HCT116 (cell line): ENCODE data around the gene FAM32A. TPM values are rescaled to one million over a fixed set of nuclear protein-coding genes. Genes with fewer than 3 reads are reported as not detected.

ENCODE experiments used
- ATAC-seq: fragments of 200-7000 bp; cut with Tn5 transposase; 2 replicates; pipeline ENCODE4 v1.9.1; 2020; ENCODE audit warnings: mild to moderate bottlenecking, moderate library complexity
- BruUV-seq: library from RNA; stranded (reverse); fragments of 400-500 nt; replicated peaks from 2 replicates; lab custom pipeline; 2021; lab: Mats Ljungman, UMichigan
- CTCF ChIA-PET: fragments of 300-600 bp; sonication (Branson Sonifier 250); formaldehyde crosslinking; loops from one replicate; lab custom pipeline; 2021; ENCODE audit warnings: antibody characterized with exemption; lab: Charles Lee
- POLR2A ChIA-PET: fragments of 300-600, 350-600 bp; sonication (Branson Sonifier 250); formaldehyde crosslinking; loops from one replicate; lab custom pipeline; 2021; ENCODE audit warnings: antibody characterized with exemption; lab: Charles Lee
- RAD21 ChIA-PET, 2 experiments: fragments of 300-600 bp; sonication (Branson Sonifier 250); formaldehyde crosslinking; loops; one replicate each; lab custom pipeline; 2023; ENCODE audit warnings: low total read pairs in 2 of 2; ENCODE audit not compliant: uncharacterized antibody in 2 of 2, unreplicated experiment in 2 of 2, low non-redundant PET in 1 of 2; lab: Charles Lee
- DNase-seq: peaks from one replicate; pipeline ENCODE4 v3.0.0-alpha.2; 2010; ENCODE audit warnings: low read depth, low spot score
- H2AFZ ChIP-seq: fragments of 200-600 bp; shearing (Covaris generic), sonication (generic); 2 replicates; pipeline ENCODE4 v1.6.1; 2017; ENCODE audit warnings: low read depth, mixed run types, mixed read lengths, antibody characterized with exemption, low read length; ENCODE audit not compliant: poor library complexity, severe bottlenecking
- H3K27ac ChIP-seq: 2 replicates; pipeline ENCODE4 v1.5.1; 2012; ENCODE audit warnings: low read depth, low read length
- H3K27me3 ChIP-seq: fragments of 200-600 bp; sonication (generic); 2 replicates; pipeline ENCODE4 v1.6.1; 2016; ENCODE audit warnings: mixed run types, low read length, mixed read lengths; ENCODE audit not compliant: insufficient read depth
- H3K36me3 ChIP-seq, 2 experiments: fragments of 200-500 bp in 1 of 2; fragments of 200-600 bp in 1 of 2; sonication (Bioruptor generic) in 1 of 2; sonication (generic) in 1 of 2; 2 replicates each; pipeline versions ENCODE4 v1.5.1 to v1.6.1; 2014 to 2016; ENCODE audit warnings: low read length in 2 of 2, inconsistent platforms in 1 of 2, mixed read lengths in 1 of 2, mixed run types in 1 of 2; ENCODE audit not compliant: insufficient read depth in 2 of 2, control insufficient read depth in 1 of 2
- H3K4me1 ChIP-seq, 2 experiments: fragments of 200-600 bp in 1 of 2; sonication (generic) in 1 of 2; 2 replicates each; pipeline versions ENCODE4 v1.5.1 to v1.6.1; 2012 to 2017; ENCODE audit warnings: low read length in 2 of 2, inconsistent platforms in 1 of 2, mild to moderate bottlenecking in 1 of 2, mixed read lengths in 1 of 2, mixed run types in 1 of 2, moderate library complexity in 1 of 2; ENCODE audit not compliant: insufficient read depth in 2 of 2, control insufficient read depth in 1 of 2
- H3K4me2 ChIP-seq: fragments of 200-600 bp; sonication (generic); 2 replicates; pipeline ENCODE4 v1.6.1; 2017; ENCODE audit warnings: mixed run types, low read length, mixed read lengths
- H3K4me3 ChIP-seq, 2 experiments: fragments of 200-600 bp in 1 of 2; sonication (generic) in 1 of 2; replicated peaks in 1 of 2; 2 replicates each; pipeline ENCODE4 v1.5.1; 2011 to 2016; ENCODE audit warnings: low read length in 2 of 2, control low read depth in 1 of 2, low read depth in 1 of 2, mild to moderate bottlenecking in 1 of 2, mixed read lengths in 1 of 2, mixed run types in 1 of 2
- H3K79me2 ChIP-seq: fragments of 200-600 bp; sonication (generic); 2 replicates; pipeline ENCODE4 v1.6.1; 2017; ENCODE audit warnings: mild to moderate bottlenecking, mixed run types, low read length, moderate library complexity, mixed read lengths; ENCODE audit not compliant: insufficient read depth
- H3K9ac ChIP-seq: fragments of 200-600 bp; sonication (generic); 2 replicates; pipeline ENCODE4 v1.6.1; 2016; ENCODE audit warnings: low read length, mixed read lengths
- H3K9me2 ChIP-seq: fragments of 200-600 bp; sonication (generic), shearing (Covaris generic); 2 replicates; pipeline ENCODE4 v1.6.1; 2017; ENCODE audit warnings: mixed run types, mild to moderate bottlenecking, moderate library complexity; ENCODE audit not compliant: insufficient read depth
- H3K9me3 ChIP-seq, 2 experiments: fragments of 200-500 bp in 1 of 2; fragments of 200-600 bp in 1 of 2; sonication (Bioruptor generic) in 1 of 2; sonication (generic) in 1 of 2; 2 replicates each; pipeline ENCODE4 v1.6.1; 2014 to 2017; ENCODE audit warnings: low read length in 2 of 2, mixed read lengths in 2 of 2, inconsistent platforms in 1 of 2, low read depth in 1 of 2, mild to moderate bottlenecking in 1 of 2, mixed run types in 1 of 2, moderate library complexity in 1 of 2; ENCODE audit not compliant: control insufficient read depth in 1 of 2, insufficient read depth in 1 of 2
- H4K20me1 ChIP-seq: fragments of 200-600 bp; sonication (generic), shearing (Covaris generic); 2 replicates; pipeline ENCODE4 v1.6.1; 2017; ENCODE audit warnings: mixed run types, mild to moderate bottlenecking, moderate library complexity; ENCODE audit not compliant: insufficient read depth
- CBX3 ChIP-seq: IDR thresholded peaks from 2 replicates; pipeline ENCODE4 v1.6.1; 2012; ENCODE audit warnings: low read depth
- ELF1 ChIP-seq: IDR thresholded peaks from 2 replicates; pipeline ENCODE4 v1.6.1; 2012; ENCODE audit warnings: low read depth, borderline replicate concordance
- EZH2 ChIP-seq: fragments of 200-600 bp; sonication (generic); IDR thresholded peaks from 2 replicates; pipeline ENCODE4 v1.6.1; 2017; ENCODE audit warnings: antibody characterized with exemption, mixed run types
- EZH2phosphoT487 ChIP-seq: fragments of 200-600 bp; IDR thresholded peaks from 2 replicates; pipeline ENCODE4 v1.6.1; 2018; ENCODE audit warnings: antibody characterized with exemption, borderline replicate concordance
- JUND ChIP-seq: IDR thresholded peaks from 2 replicates; pipeline ENCODE4 v1.6.1; 2012
- POLR2A ChIP-seq: IDR thresholded peaks from 2 replicates; pipeline ENCODE4 v1.7.0; 2011; ENCODE audit warnings: borderline replicate concordance; ENCODE audit not compliant: insufficient read depth, insufficient read length; ENCODE audit errors: extremely low read depth
- SIN3A ChIP-seq: IDR thresholded peaks from 2 replicates; pipeline ENCODE4 v1.6.1; 2012; ENCODE audit warnings: low read depth
- YY1 ChIP-seq: IDR thresholded peaks from 2 replicates; pipeline ENCODE4 v1.6.1; 2011; ENCODE audit warnings: low read length, low read depth, moderate library complexity, mild to moderate bottlenecking; ENCODE audit not compliant: insufficient replicate concordance; ENCODE audit errors: extremely low read depth
- ZFX ChIP-seq: fragments of 450-650 bp; IDR thresholded peaks from 2 replicates; pipeline ENCODE4 v1.6.1; 2017
- intact Hi-C: fragments of 100-400 bp; cut with micrococcal nuclease; formaldehyde crosslinking; loops from 2 replicates; pipeline ENCODE4 v1.10.0; 2022
- total RNA-seq: library from RNA; stranded (reverse); gene quantifications from one replicate; pipeline ENCODE4 v1.2.1, GENCODE V29; 2021; ENCODE audit not compliant: unreplicated experiment
- TF ChIP-seq, protein P1 (sequence below): IDR thresholded peaks from 2 replicates; pipeline ENCODE4 v1.6.1; 2012; ENCODE audit warnings: low read depth
- TF ChIP-seq, protein P2 (sequence below): IDR thresholded peaks from 2 replicates; pipeline ENCODE4 v1.6.1; 2012
- TF ChIP-seq, protein P3 (sequence below): IDR thresholded peaks from 2 replicates; pipeline ENCODE4 v1.6.1; 2011; ENCODE audit warnings: mild to moderate bottlenecking, low read length, moderate library complexity; ENCODE audit not compliant: insufficient replicate concordance; ENCODE audit errors: extremely low read depth
- TF ChIP-seq, protein P4 (sequence below), 3 experiments: fragments of 200-600 bp in 1 of 3; sonication (generic) in 1 of 3; IDR thresholded peaks in 2 of 3; conservative IDR thresholded peaks in 1 of 3; 2 replicates each; pipeline ENCODE4 v1.5.1; 2012 to 2017; ENCODE audit warnings: low read depth in 2 of 3, low read length in 2 of 3, antibody characterized with exemption in 1 of 3, borderline replicate concordance in 1 of 3, control low read depth in 1 of 3, mild to moderate bottlenecking in 1 of 3, mixed read lengths in 1 of 3, mixed run types in 1 of 3, moderate library complexity in 1 of 3; ENCODE audit not compliant: insufficient read depth in 1 of 3

FAM32A gene
- total RNA-seq, 1 experiment from 2014 or later = 61.3 TPM

DNA sequence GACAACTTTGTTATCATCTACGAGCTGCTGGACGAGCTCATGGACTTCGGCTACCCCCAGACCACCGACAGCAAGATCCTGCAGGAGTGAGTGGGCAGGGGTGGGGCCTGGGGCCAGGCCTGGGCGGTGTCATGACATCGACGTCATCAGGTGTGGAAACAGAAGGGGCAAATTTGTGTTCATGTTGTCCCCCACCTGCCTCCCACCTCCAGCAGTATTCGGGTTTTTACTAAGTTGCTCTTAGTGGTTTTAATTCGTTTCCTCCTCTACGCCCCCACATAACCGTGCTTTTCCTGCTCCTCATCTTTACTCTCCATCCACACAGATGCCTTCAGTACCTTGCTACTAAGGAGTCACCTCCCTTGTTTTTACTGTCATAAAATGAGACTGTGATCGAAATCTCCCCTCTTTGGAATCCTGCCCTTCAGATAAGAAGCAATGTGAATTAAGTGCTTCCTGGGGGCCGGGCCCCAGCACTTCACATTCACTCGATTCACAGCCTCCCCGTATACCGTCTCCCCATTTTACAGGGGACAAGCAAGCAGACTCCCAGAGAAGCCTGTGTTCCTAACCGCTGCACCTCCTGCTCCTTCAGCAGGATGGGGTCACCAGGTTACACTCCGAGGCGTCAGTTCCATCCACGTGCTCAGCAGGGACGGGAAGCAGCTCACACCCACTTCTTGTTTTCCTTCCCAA is 23.0 kb downstream of the FAM32A start:
- CTCF ChIA-PET = no interaction called here
- Histone ChIP-seq H3K9me2 (no peaks in the 10 kb centered on the region), H4K20me1 (no peaks in the 10 kb centered on the region), H2AFZ (no peak overlapping the region), H3K4me1 (no peaks in the 10 kb centered on the region), H3K9me3 (no peaks in the 10 kb centered on the region), H3K36me3 (peaks cover 4 to 19% of the 10 kb centered on the region in 2 experiments; a peak in 3 of 4 replicates), H3K27me3 (no peaks in the 10 kb centered on the region), H3K4me3 (no peak overlapping the region), H3K79me2 (peaks cover 12% of the 10 kb centered on the region; the same call in 1 of the 2 replicates), H3K27ac (no peak overlapping the region), H3K9ac (no peak overlapping the region), H3K4me2 (no peak overlapping the region)
- no TSS peak for BruUV-seq
- RAD21 ChIA-PET = no interaction called here
- TF ChIP-seq, protein P1, sequence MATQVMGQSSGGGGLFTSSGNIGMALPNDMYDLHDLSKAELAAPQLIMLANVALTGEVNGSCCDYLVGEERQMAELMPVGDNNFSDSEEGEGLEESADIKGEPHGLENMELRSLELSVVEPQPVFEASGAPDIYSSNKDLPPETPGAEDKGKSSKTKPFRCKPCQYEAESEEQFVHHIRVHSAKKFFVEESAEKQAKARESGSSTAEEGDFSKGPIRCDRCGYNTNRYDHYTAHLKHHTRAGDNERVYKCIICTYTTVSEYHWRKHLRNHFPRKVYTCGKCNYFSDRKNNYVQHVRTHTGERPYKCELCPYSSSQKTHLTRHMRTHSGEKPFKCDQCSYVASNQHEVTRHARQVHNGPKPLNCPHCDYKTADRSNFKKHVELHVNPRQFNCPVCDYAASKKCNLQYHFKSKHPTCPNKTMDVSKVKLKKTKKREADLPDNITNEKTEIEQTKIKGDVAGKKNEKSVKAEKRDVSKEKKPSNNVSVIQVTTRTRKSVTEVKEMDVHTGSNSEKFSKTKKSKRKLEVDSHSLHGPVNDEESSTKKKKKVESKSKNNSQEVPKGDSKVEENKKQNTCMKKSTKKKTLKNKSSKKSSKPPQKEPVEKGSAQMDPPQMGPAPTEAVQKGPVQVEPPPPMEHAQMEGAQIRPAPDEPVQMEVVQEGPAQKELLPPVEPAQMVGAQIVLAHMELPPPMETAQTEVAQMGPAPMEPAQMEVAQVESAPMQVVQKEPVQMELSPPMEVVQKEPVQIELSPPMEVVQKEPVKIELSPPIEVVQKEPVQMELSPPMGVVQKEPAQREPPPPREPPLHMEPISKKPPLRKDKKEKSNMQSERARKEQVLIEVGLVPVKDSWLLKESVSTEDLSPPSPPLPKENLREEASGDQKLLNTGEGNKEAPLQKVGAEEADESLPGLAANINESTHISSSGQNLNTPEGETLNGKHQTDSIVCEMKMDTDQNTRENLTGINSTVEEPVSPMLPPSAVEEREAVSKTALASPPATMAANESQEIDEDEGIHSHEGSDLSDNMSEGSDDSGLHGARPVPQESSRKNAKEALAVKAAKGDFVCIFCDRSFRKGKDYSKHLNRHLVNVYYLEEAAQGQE = no peak
- TF ChIP-seq ZFX = no peak
- no peak for TF ChIP-seq JUND
- no peak for TF ChIP-seq EZH2phosphoT487
- TF ChIP-seq, protein P2, sequence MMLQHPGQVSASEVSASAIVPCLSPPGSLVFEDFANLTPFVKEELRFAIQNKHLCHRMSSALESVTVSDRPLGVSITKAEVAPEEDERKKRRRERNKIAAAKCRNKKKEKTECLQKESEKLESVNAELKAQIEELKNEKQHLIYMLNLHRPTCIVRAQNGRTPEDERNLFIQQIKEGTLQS = no peak
- no peak for TF ChIP-seq YY1
- no peak for TF ChIP-seq ELF1
- no peak for TF ChIP-seq CBX3
- no peak for TF ChIP-seq SIN3A
- no peak for TF ChIP-seq POLR2A
- TF ChIP-seq, protein P3, sequence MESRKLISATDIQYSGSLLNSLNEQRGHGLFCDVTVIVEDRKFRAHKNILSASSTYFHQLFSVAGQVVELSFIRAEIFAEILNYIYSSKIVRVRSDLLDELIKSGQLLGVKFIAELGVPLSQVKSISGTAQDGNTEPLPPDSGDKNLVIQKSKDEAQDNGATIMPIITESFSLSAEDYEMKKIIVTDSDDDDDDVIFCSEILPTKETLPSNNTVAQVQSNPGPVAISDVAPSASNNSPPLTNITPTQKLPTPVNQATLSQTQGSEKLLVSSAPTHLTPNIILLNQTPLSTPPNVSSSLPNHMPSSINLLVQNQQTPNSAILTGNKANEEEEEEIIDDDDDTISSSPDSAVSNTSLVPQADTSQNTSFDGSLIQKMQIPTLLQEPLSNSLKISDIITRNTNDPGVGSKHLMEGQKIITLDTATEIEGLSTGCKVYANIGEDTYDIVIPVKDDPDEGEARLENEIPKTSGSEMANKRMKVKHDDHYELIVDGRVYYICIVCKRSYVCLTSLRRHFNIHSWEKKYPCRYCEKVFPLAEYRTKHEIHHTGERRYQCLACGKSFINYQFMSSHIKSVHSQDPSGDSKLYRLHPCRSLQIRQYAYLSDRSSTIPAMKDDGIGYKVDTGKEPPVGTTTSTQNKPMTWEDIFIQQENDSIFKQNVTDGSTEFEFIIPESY = no peak
- TF ChIP-seq, protein P4, sequence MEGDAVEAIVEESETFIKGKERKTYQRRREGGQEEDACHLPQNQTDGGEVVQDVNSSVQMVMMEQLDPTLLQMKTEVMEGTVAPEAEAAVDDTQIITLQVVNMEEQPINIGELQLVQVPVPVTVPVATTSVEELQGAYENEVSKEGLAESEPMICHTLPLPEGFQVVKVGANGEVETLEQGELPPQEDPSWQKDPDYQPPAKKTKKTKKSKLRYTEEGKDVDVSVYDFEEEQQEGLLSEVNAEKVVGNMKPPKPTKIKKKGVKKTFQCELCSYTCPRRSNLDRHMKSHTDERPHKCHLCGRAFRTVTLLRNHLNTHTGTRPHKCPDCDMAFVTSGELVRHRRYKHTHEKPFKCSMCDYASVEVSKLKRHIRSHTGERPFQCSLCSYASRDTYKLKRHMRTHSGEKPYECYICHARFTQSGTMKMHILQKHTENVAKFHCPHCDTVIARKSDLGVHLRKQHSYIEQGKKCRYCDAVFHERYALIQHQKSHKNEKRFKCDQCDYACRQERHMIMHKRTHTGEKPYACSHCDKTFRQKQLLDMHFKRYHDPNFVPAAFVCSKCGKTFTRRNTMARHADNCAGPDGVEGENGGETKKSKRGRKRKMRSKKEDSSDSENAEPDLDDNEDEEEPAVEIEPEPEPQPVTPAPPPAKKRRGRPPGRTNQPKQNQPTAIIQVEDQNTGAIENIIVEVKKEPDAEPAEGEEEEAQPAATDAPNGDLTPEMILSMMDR (IDR thresholded peaks at IDR 0.05 in 2 of 3, conservative IDR thresholded peaks at IDR 0.05 in 1 of 3; ENCODE audit: borderline replicate concordance in 1 of 3, insufficient read depth in 1 of 3, low read depth in 2 of 3, low read length in 2 of 3) = no peak
- TF ChIP-seq EZH2 = no peak
- DNase-seq (no peak), ATAC-seq (no peak)
- intact Hi-C loops = no loop called here
- POLR2A ChIA-PET = no interaction called here
